ENCODE results near the gene MIF4GD. TPM values are rescaled to one million over a fixed set of nuclear protein-coding genes. Genes with fewer than 3 reads are reported as not detected.

MIF4GD gene
- total RNA-seq, 4 donors from 2014 or later, result 42.4 to 52.0 (median 44.8) TPM

- no peak for DNase-seq (ENCODE audit: extremely low spot score)
- TF ChIP-seq EP300 (IDR thresholded peaks at IDR 0.05) (no peak), POLR2AphosphoS5 (IDR thresholded peaks at IDR 0.05) (no peak), CTCF (IDR thresholded peaks at IDR 0.05) (no peak), POLR2A (IDR thresholded peaks at IDR 0.05; ENCODE audit: low read depth) (no peak)
- Histone ChIP-seq H3K4me1 (peaks cover 22 to 49% (median 38%) of the 10 kb centered on the region in 4 donors), H3K27me3 (peaks cover 0 to 4% (median 0%) of the 10 kb centered on the region in 4 donors), H3K4me3 (no peak overlapping the region), H3K9me3 (no peaks in the 10 kb centered on the region), H3K27ac (replicated peaks in 1 of 4) (no peak overlapping the region), H3K36me3 (peaks cover 25 to 49% (median 42%) of the 10 kb centered on the region in 4 donors)
- intact Hi-C loops (cut with DNase I), result no loop called here
- 45% methylated on average over 2 of the region's 2 CpGs for WGBS
Measured at GRCh38 chr17:75267153-75267410, 3.9 kb downstream of the MIF4GD start.

DNA sequence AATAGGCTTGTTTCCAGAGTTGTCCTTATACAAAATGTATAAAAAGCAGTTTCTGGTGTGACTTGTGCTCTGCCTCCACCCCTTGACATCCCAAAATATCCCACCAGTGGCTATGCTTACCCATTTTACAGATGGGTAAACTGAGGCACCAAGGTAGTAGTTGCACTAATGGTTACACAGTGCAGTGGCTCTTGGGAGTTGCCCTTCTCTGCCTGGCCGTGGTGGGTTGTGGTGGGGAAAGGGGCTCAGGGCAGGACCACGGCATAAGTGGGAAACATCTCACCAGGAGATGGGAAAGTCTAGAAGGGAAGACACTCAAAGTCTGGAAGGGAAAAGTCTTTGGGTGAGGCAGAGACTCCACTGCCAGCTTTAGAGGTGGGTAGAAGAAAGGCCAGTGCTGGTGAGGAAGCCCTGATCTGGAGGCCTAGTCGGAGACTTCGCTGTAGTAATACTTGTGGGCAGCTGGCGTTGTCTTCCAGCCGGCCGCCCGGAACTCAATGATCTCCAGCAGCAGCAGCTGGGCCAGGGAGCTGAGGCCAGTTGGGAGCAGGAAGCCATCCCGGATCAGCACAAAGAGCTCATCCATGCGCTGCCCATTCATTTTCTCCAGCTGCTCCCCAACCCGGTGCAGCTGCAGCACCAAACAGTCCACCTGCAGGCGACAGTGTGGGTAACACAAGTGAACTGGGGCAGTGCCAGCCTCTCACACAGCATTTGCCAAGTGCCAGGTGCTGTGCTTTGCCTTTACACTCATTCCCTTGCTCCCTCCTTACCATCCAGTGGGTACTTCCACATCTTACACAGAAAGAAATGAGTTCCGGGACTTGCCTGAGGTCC, 4.5 kb downstream of the MIF4GD start:
- no peak for TF ChIP-seq POLR2A (IDR thresholded peaks at IDR 0.05; ENCODE audit: low read depth)
- no peak for TF ChIP-seq POLR2AphosphoS5 (IDR thresholded peaks at IDR 0.05)
- TF ChIP-seq CTCF (IDR thresholded peaks at IDR 0.05), result no peak
- no peak for TF ChIP-seq EP300 (IDR thresholded peaks at IDR 0.05)
- Histone ChIP-seq H3K4me1 (peaks cover 18 to 43% (median 34%) of the 10 kb centered on the region in 4 donors), H3K27ac (replicated peaks in 1 of 4) (no peak overlapping the region), H3K9me3 (no peaks in the 10 kb centered on the region), H3K36me3 (peaks cover 25 to 49% (median 42%) of the 10 kb centered on the region in 4 donors), H3K4me3 (no peak overlapping the region), H3K27me3 (peaks cover 0 to 3% (median 0%) of the 10 kb centered on the region in 4 donors)
- no peak for DNase-seq (ENCODE audit: extremely low spot score)
- intact Hi-C loops (cut with DNase I), result no loop called here
- WGBS, result 85% methylated on average over 12 of the region's 13 CpGs

GRCh38 chr17:75265614-75266315, 5.3 kb downstream of the MIF4GD start:
- no peak for DNase-seq (ENCODE audit: extremely low spot score)
- intact Hi-C loops (cut with DNase I), result no loop called here
- Histone ChIP-seq H3K9me3 (no peaks in the 10 kb centered on the region), H3K4me3 (no peak overlapping the region), H3K4me1 (peaks cover 18 to 43% (median 33%) of the 10 kb centered on the region in 4 donors), H3K27me3 (no peaks in the 10 kb centered on the region), H3K27ac (replicated peaks in 1 of 4) (no peak overlapping the region), H3K36me3 (peaks cover 25 to 49% (median 42%) of the 10 kb centered on the region in 4 donors)
- WGBS, result 93% methylated on average over 14 of the region's 17 CpGs
- TF ChIP-seq POLR2AphosphoS5 (IDR thresholded peaks at IDR 0.05) (no peak), CTCF (IDR thresholded peaks at IDR 0.05) (no peak), POLR2A (IDR thresholded peaks at IDR 0.05; ENCODE audit: low read depth) (no peak), EP300 (IDR thresholded peaks at IDR 0.05) (no peak)

GRCh38 chr17:75263055-75263454, 8.0 kb downstream of the MIF4GD start:
- H3K27me3 ChIP-seq, result no peaks in the 10 kb centered on the region
- no peak overlapping the region for H3K27ac ChIP-seq (replicated peaks in 1 of 4)
- intact Hi-C loops (cut with DNase I), result no loop called here
- no peaks in the 10 kb centered on the region for H3K9me3 ChIP-seq
- no peak for DNase-seq (ENCODE audit: extremely low spot score)
- H3K4me1 ChIP-seq, result peaks cover 29 to 54% (median 40%) of the 10 kb centered on the region in 4 donors
- peak overlapping the region in 1 of 4 donors; percentile 78 for H3K4me3 ChIP-seq
- peaks cover 25 to 49% (median 42%) of the 10 kb centered on the region in 4 donors for H3K36me3 ChIP-seq
- 89% methylated on average over 4 of the region's 4 CpGs for WGBS
- TF ChIP-seq EP300 (IDR thresholded peaks at IDR 0.05), result no peak
- TF ChIP-seq POLR2A (IDR thresholded peaks at IDR 0.05; ENCODE audit: low read depth), result no peak
- no peak for TF ChIP-seq POLR2AphosphoS5 (IDR thresholded peaks at IDR 0.05)
- TF ChIP-seq CTCF (IDR thresholded peaks at IDR 0.05), result no peak
